H1 (cell line): ENCODE measurements around the gene SULF2. TPM values are rescaled to one million over a fixed set of nuclear protein-coding genes. Genes with fewer than 3 reads are reported as not detected.

ENCODE experiments used
- CTCF ChIA-PET: fragments of 300-600 bp; sonication (Branson Sonifier 250); formaldehyde crosslinking; loops from one replicate; lab custom pipeline; 2021; ENCODE audit not compliant: partially characterized antibody; lab: Charles Lee
- POLR2A ChIA-PET: fragments of 300-600 bp; sonication (Branson Sonifier 250); formaldehyde crosslinking; loops from one replicate; lab custom pipeline; 2021; ENCODE audit warnings: inconsistent platforms; ENCODE audit not compliant: partially characterized antibody; lab: Charles Lee
- DNase-seq, 2 experiments: peaks; one replicate each; pipeline versions ENCODE4 v3.0.0 to v3.0.0-alpha.2; 2010 to 2022; ENCODE audit warnings: low spot score in 2 of 2, low read depth in 1 of 2, mixed read lengths in 1 of 2
- FAIRE-seq: peaks from 2 replicates; lab custom pipeline; 2011; peaks lifted over from hg19 to GRCh38; lab: Jason Lieb, UNC
- H2AFZ ChIP-seq: 2 replicates; pipeline ENCODE4 v1.8.1; 2012; ENCODE audit warnings: low read length, inconsistent platforms
- H2AK5ac ChIP-seq: 2 replicates; pipeline ENCODE4 v1.6.1; 2013; ENCODE audit warnings: low read depth, low read length
- H2BK120ac ChIP-seq: replicated peaks from 2 replicates; pipeline ENCODE3; 2013; ENCODE audit warnings: low read depth, low read length, inconsistent platforms
- H2BK12ac ChIP-seq: 2 replicates; pipeline ENCODE4 v1.6.1; 2013; ENCODE audit warnings: low read depth, low read length
- H2BK15ac ChIP-seq: 2 replicates; pipeline ENCODE4 v1.6.1; 2013; ENCODE audit warnings: low read length
- H2BK20ac ChIP-seq: 2 replicates; pipeline ENCODE4 v1.6.1; 2013; ENCODE audit warnings: low read length
- H2BK5ac ChIP-seq: 2 replicates; pipeline ENCODE4 v1.6.1; 2013; ENCODE audit warnings: low read depth, low read length
- H3K14ac ChIP-seq: 2 replicates; pipeline ENCODE4 v1.6.1; 2013; ENCODE audit warnings: inconsistent platforms; ENCODE audit not compliant: insufficient read length
- H3K18ac ChIP-seq: 2 replicates; pipeline ENCODE4 v1.6.1; 2013; ENCODE audit warnings: low read length; ENCODE audit errors: extremely low read depth
- H3K23ac ChIP-seq: 2 replicates; pipeline ENCODE4 v1.6.1; 2013; ENCODE audit warnings: inconsistent platforms; ENCODE audit not compliant: insufficient read length
- H3K23me2 ChIP-seq: 2 replicates; pipeline ENCODE4 v1.6.1; 2013; ENCODE audit warnings: low read depth, low read length
- H3K27ac ChIP-seq: 2 replicates; pipeline ENCODE4 v1.6.1; 2011; ENCODE audit warnings: low read depth, low read length, inconsistent platforms
- H3K27me3 ChIP-seq, 4 experiments: replicated peaks in 1 of 4; 1 replicate in 1 of 4; 2 replicates in 3 of 4; pipeline versions ENCODE4 v1.6.1 to v1.8.1; 2011 to 2013; ENCODE audit warnings: low read length in 3 of 4, mild to moderate bottlenecking in 3 of 4, inconsistent platforms in 2 of 4, mixed read lengths in 2 of 4, moderate library complexity in 1 of 4; ENCODE audit not compliant: control insufficient read depth in 3 of 4, insufficient read depth in 3 of 4; ENCODE audit errors: extremely low read depth in 1 of 4
- H3K36me3 ChIP-seq, 4 experiments: 2 replicates each; pipeline versions ENCODE4 v1.6.1 to v1.8.1; 2011 to 2013; ENCODE audit warnings: mild to moderate bottlenecking in 4 of 4, low read length in 3 of 4, moderate library complexity in 2 of 4, control low read depth in 1 of 4, inconsistent platforms in 1 of 4; ENCODE audit not compliant: insufficient read depth in 4 of 4, control insufficient read depth in 2 of 4
- H3K4ac ChIP-seq: replicated peaks from 2 replicates; pipeline ENCODE3; 2013; ENCODE audit warnings: low read length, low read depth, mixed read lengths, inconsistent platforms; ENCODE audit not compliant: insufficient read length
- H3K4me1 ChIP-seq, 4 experiments: replicated peaks in 1 of 4; 1 replicate in 1 of 4; 2 replicates in 3 of 4; pipeline versions ENCODE4 v1.6.1 to v1.8.1; 2011 to 2013; ENCODE audit warnings: low read length in 3 of 4, inconsistent platforms in 2 of 4, mixed read lengths in 1 of 4; ENCODE audit not compliant: insufficient read depth in 4 of 4, control insufficient read depth in 3 of 4
- H3K4me2 ChIP-seq, 2 experiments: 2 replicates each; pipeline versions ENCODE4 v1.6.1 to v1.8.1; 2011 to 2013; ENCODE audit warnings: low read depth in 2 of 2, low read length in 2 of 2, control low read depth in 1 of 2, inconsistent platforms in 1 of 2, mild to moderate bottlenecking in 1 of 2; ENCODE audit not compliant: insufficient read depth in 1 of 2
- H3K4me3 ChIP-seq, 4 experiments: fragments of 200-600, 300-600 bp in 1 of 4; sonication (generic), shearing (Covaris generic), sonication (Bioruptor Twin) in 1 of 4; 2 replicates each; pipeline versions ENCODE4 v1.5.1 to v1.8.1; 2011 to 2016; ENCODE audit warnings: low read length in 4 of 4, low read depth in 3 of 4, control low read depth in 2 of 4, inconsistent platforms in 2 of 4, mild to moderate bottlenecking in 2 of 4, mixed read lengths in 1 of 4, moderate library complexity in 1 of 4; ENCODE audit not compliant: insufficient read depth in 2 of 4; ENCODE audit errors: extremely low read depth in 1 of 4
- H3K56ac ChIP-seq: replicated peaks from 2 replicates; pipeline ENCODE3; 2013; ENCODE audit warnings: low read depth, mild to moderate bottlenecking, mixed read lengths, low read length, inconsistent platforms; ENCODE audit not compliant: insufficient read length
- H3K79me1 ChIP-seq: 2 replicates; pipeline ENCODE4 v1.6.1; 2013; ENCODE audit warnings: low read depth, low read length, control low read depth
- H3K79me2 ChIP-seq, 2 experiments: 2 replicates each; pipeline versions ENCODE4 v1.6.1 to v1.8.1; 2012 to 2013; ENCODE audit warnings: low read length in 2 of 2, mild to moderate bottlenecking in 2 of 2, inconsistent platforms in 1 of 2; ENCODE audit not compliant: insufficient read depth in 2 of 2, control insufficient read depth in 1 of 2
- H3K9ac ChIP-seq, 4 experiments: replicated peaks in 1 of 4; 1 replicate in 1 of 4; 2 replicates in 3 of 4; pipeline versions ENCODE4 v1.6.1 to v1.8.1; 2011 to 2013; ENCODE audit warnings: low read depth in 3 of 4, low read length in 3 of 4, control low read depth in 2 of 4, mild to moderate bottlenecking in 2 of 4, moderate library complexity in 2 of 4, inconsistent platforms in 1 of 4; ENCODE audit errors: extremely low read depth in 1 of 4
- H3K9me3 ChIP-seq, 2 experiments: 2 replicates each; pipeline versions ENCODE4 v1.6.1 to v1.8.1; 2012 to 2013; ENCODE audit warnings: mild to moderate bottlenecking in 2 of 2, moderate library complexity in 2 of 2, control low read depth in 1 of 2, inconsistent platforms in 1 of 2, low read depth in 1 of 2, low read length in 1 of 2, mixed read lengths in 1 of 2; ENCODE audit not compliant: insufficient read depth in 2 of 2
- H4K20me1 ChIP-seq, 2 experiments: replicated peaks in 1 of 2; 2 replicates each; pipeline versions ENCODE3 to v1.8.1; 2011 to 2013; ENCODE audit warnings: inconsistent platforms in 2 of 2, low read length in 2 of 2, mild to moderate bottlenecking in 1 of 2; ENCODE audit not compliant: insufficient read depth in 2 of 2, control insufficient read depth in 1 of 2
- H4K5ac ChIP-seq: 2 replicates; pipeline ENCODE4 v1.6.1; 2013; ENCODE audit warnings: low read length, low read depth, mixed read lengths, inconsistent platforms; ENCODE audit not compliant: insufficient read length
- H4K8ac ChIP-seq: 2 replicates; pipeline ENCODE4 v1.8.0; 2013; ENCODE audit warnings: mild to moderate bottlenecking, moderate library complexity, low read length, inconsistent platforms; ENCODE audit not compliant: insufficient read depth; ENCODE audit errors: extremely low read depth
- H4K91ac ChIP-seq: replicated peaks from 2 replicates; pipeline ENCODE3; 2013; ENCODE audit warnings: low read length, mixed read lengths, inconsistent platforms; ENCODE audit not compliant: insufficient read length
- BRCA1 ChIP-seq: IDR thresholded peaks from 2 replicates; pipeline ENCODE4 v1.6.1; 2012; ENCODE audit warnings: low read depth, low read length, improper control_type of control experiment
- CBX8 ChIP-seq: fragments of 300-800, 300-1000 bp; sonication (generic); IDR thresholded peaks from 2 replicates; pipeline ENCODE4 v1.7.1; 2016; ENCODE audit warnings: low read depth, low read length, borderline replicate concordance
- E2F6 ChIP-seq: IDR thresholded peaks from 2 replicates; pipeline ENCODE4 v1.6.1; 2012; ENCODE audit warnings: inconsistent platforms
- GTF2F1 ChIP-seq: IDR thresholded peaks from 2 replicates; pipeline ENCODE4 v1.6.1; 2012; ENCODE audit warnings: low read depth, low read length, improper control_type of control experiment, borderline replicate concordance
- KDM4A ChIP-seq: IDR thresholded peaks from one replicate; pipeline ENCODE4 v1.7.1; 2012; ENCODE audit warnings: low read depth, mild to moderate bottlenecking, moderate library complexity, low read length, inconsistent platforms; ENCODE audit not compliant: severe bottlenecking
- MAFK ChIP-seq: IDR thresholded peaks from 2 replicates; pipeline ENCODE4 v1.6.1; 2012; ENCODE audit warnings: low read depth, mild to moderate bottlenecking, improper control_type of control experiment, low read length
- PHF8 ChIP-seq: fragments of 200-600 bp; sonication (generic); conservative IDR thresholded peaks from 2 replicates; pipeline ENCODE4 v1.7.1; 2012; ENCODE audit warnings: low read depth, mild to moderate bottlenecking, inconsistent platforms, low read length, moderate library complexity
- POLR2AphosphoS5 ChIP-seq: IDR thresholded peaks from 2 replicates; pipeline ENCODE4 v1.6.1; 2011; ENCODE audit warnings: low read depth, low read length
- RBBP5 ChIP-seq: IDR thresholded peaks from 2 replicates; pipeline ENCODE4 v1.7.1; 2012; ENCODE audit warnings: low read depth, mild to moderate bottlenecking, inconsistent platforms, low read length, moderate library complexity, borderline replicate concordance
- RXRA ChIP-seq: IDR thresholded peaks from 2 replicates; pipeline ENCODE4 v1.6.1; 2011; ENCODE audit warnings: low read depth, mild to moderate bottlenecking, low read length, moderate library complexity; ENCODE audit not compliant: insufficient read depth
- SIRT6 ChIP-seq: IDR thresholded peaks from one replicate; pipeline ENCODE4 v1.7.1; 2012; ENCODE audit warnings: low read length, inconsistent platforms
- SP2 ChIP-seq: IDR thresholded peaks from 2 replicates; pipeline ENCODE4 v1.6.1; 2012; ENCODE audit warnings: mild to moderate bottlenecking, low read length, inconsistent platforms
- SRF ChIP-seq: IDR thresholded peaks from 2 replicates; pipeline ENCODE4 v1.6.1; 2011; ENCODE audit warnings: mild to moderate bottlenecking, low read depth, low read length, moderate library complexity
- TAF7 ChIP-seq: optimal IDR thresholded peaks from 2 replicates; pipeline ENCODE3; 2011; ENCODE audit warnings: low read depth, mild to moderate bottlenecking, inconsistent platforms, low read length, moderate library complexity, borderline replicate concordance
- YY1 ChIP-seq: IDR thresholded peaks from 2 replicates; pipeline ENCODE4 v1.6.1; 2011; ENCODE audit warnings: low read depth, mild to moderate bottlenecking, low read length
- WGBS, 2 experiments: shearing (Covaris generic) in 1 of 2; methylation state at CpG; one replicate each; pipeline versions ENCODE4 v1.1.6 to v1.1.7; 2013 to 2015; ENCODE audit warnings: low lambda C conversion rate in 2 of 2, mixed read lengths in 2 of 2, inconsistent platforms in 1 of 2, low coverage in 1 of 2, missing lambda C conversion rate in 1 of 2; ENCODE audit not compliant: insufficient replicate concordance in 2 of 2, insufficient coverage in 1 of 2, insufficient read length in 1 of 2; ENCODE audit errors: extremely low coverage in 1 of 2, missing lambda C conversion rate in 1 of 2; 5-methylcytosine and 5-hydroxymethylcytosine counted together
- polyA plus RNA-seq, 7 experiments: library from polyadenylated mRNA; depleted of rRNA in 3 of 7; stranded (reverse) in 5 of 7; unstranded in 2 of 7; fragments of >200 nt in 5 of 7; fragments of 200-250 nt in 2 of 7; gene quantifications; 1 replicate in 5 of 7; 2 replicates in 1 of 7; 4 replicates in 1 of 7; pipeline versions ENCODE4 v1.2.1 to v1.2.3, GENCODE V29; 2011 to 2013; ENCODE audit warnings: missing spikeins in 2 of 7, mixed read lengths in 2 of 7
- total RNA-seq: library from RNA; stranded (reverse); fragmentation: NEBNext Ultra II Directional; extraction: Animal tissue kit (Norgen Biotek cat#: 25700); gene quantifications from 2 replicates; pipeline ENCODE4 v1.2.1, GENCODE V29; 2021

SULF2 gene
- total and polyA plus RNA-seq, 2 of the 8 experiments (the other 6 are each of a cell fraction or from before 2014, with no cell fraction given): 15.7 to 28.2 TPM

GRCh38 chr20:47642624-47643023, 142.7 kb downstream of the SULF2 start:
- H4K5ac ChIP-seq: no peak overlapping the region
- no peak overlapping the region for H4K8ac ChIP-seq
- H2BK5ac ChIP-seq: no peak overlapping the region
- no peak overlapping the region for H2BK120ac ChIP-seq
- peaks cover 7 to 44% (median 24%) of the 10 kb centered on the region in 4 experiments for H3K36me3 ChIP-seq
- no peak overlapping the region for H4K91ac ChIP-seq
- no peak overlapping the region for H3K23ac ChIP-seq
- H3K79me2 ChIP-seq: no peaks in the 10 kb centered on the region
- no peak overlapping the region for H3K14ac ChIP-seq
- no peak overlapping the region for H3K4ac ChIP-seq
- ChIA-PET CTCF (interaction anchor here (0.6 to 0.7 kb wide), 2 partner anchors 345 to 446 kb away, joined by 3 read pairs; no protein-coding TSS in a partner anchor), POLR2A (no interaction called here)
- no peaks in the 10 kb centered on the region for H3K9me3 ChIP-seq
- H3K79me1 ChIP-seq: no peaks in the 10 kb centered on the region
- no peak overlapping the region for H2AFZ ChIP-seq
- H3K4me3 ChIP-seq: no peak overlapping the region
- H4K20me1 ChIP-seq: no peaks in the 10 kb centered on the region
- no peaks in the 10 kb centered on the region for H3K27me3 ChIP-seq
- no peak for DNase-seq
- no peak overlapping the region for H3K9ac ChIP-seq
- no peak overlapping the region for H2AK5ac ChIP-seq
- H2BK12ac ChIP-seq: no peak overlapping the region
- FAIRE-seq: no peak
- no peak overlapping the region for H2BK15ac ChIP-seq
- 95% methylated on average over 4 of the region's 4 CpGs; no CpG with 5 or more reads in 1 of the 2 experiments for WGBS, 2 experiments
- no peak overlapping the region for H3K18ac ChIP-seq
- no peak overlapping the region for H3K56ac ChIP-seq
- H3K27ac ChIP-seq: no peak overlapping the region
- H3K23me2 ChIP-seq: no peaks in the 10 kb centered on the region
- peaks cover 0 to 2% (median 0%) of the 10 kb centered on the region in 4 experiments; a peak in 2 of 7 replicates for H3K4me1 ChIP-seq
- no peak overlapping the region for H3K4me2 ChIP-seq
- H2BK20ac ChIP-seq: no peak overlapping the region
- TF ChIP-seq SRF (no peak), RBBP5 (no peak), E2F6 (no peak), MAFK (no peak), TAF7 (no peak), YY1 (no peak), SP2 (no peak), PHF8 (no peak), POLR2AphosphoS5 (no peak), KDM4A (no peak), GTF2F1 (no peak), RXRA (no peak), SIRT6 (no peak), BRCA1 (no peak), CBX8 (no peak)
